ENCODE data around the gene LAMB2. TPM values are rescaled to one million over a fixed set of nuclear protein-coding genes. Genes with fewer than 3 reads are reported as not detected.

The LAMB2 gene
- total RNA-seq, 1 experiment from 2014 or later: 40.1 TPM

DNA sequence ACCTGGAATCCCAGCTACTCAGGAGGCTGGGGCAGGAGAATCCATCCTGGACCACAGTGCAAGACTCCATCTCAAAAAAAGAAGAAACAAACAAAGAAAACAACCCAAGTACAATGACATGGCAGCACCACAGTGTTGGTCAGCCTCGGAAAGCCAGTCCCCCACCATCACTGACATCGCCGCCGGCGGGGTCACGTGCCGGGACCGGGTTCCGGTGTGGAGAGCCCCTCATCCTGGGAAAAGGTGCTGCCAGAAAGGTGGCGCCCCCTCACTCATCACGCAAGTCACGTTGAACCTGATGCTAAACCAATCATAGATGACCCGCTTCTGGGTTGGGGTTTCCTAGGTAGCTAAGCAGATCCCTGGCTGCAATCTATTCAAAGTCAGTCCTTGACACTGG, 56.7 kb downstream of the LAMB2 start:
- DNase-seq (ENCODE audit: low read depth): no peak

Other genes starting within 250 kb of the LAMB2 start
- gene SLC25A20, start 234.2 kb downstream of the LAMB2 start, total RNA-seq (2014; rRNA removed; shearing (Covaris generic)): 17.6 and 20.5 TPM in 2 replicates
- 84.5 and 112 TPM in 2 replicates for gene ARIH2, start 214.2 kb downstream of the LAMB2 start, total RNA-seq (2014; rRNA removed; shearing (Covaris generic))
- 11.1 and 23.2 TPM in 2 replicates for gene P4HTM, start 142.8 kb downstream of the LAMB2 start, total RNA-seq (2014; rRNA removed; shearing (Covaris generic))
- 32.6 and 33.3 TPM in 2 replicates for gene WDR6, start 125.7 kb downstream of the LAMB2 start, total RNA-seq (2014; rRNA removed; shearing (Covaris generic))
- 36.2 and 47.6 TPM in 2 replicates for gene DALRD3, start 114.5 kb downstream of the LAMB2 start, total RNA-seq (2014; rRNA removed; shearing (Covaris generic))
- 60.1 and 65.4 TPM in 2 replicates for gene NDUFAF3, start 110.9 kb downstream of the LAMB2 start, total RNA-seq (2014; rRNA removed; shearing (Covaris generic))
- gene IMPDH2, start 103.7 kb downstream of the LAMB2 start, total RNA-seq (2014; rRNA removed; shearing (Covaris generic)): 180 and 202 TPM in 2 replicates
- 42.9 and 51.8 TPM in 2 replicates for gene QRICH1, start 39.0 kb downstream of the LAMB2 start, total RNA-seq (2014; rRNA removed; shearing (Covaris generic))
- gene QARS1, start 28.3 kb downstream of the LAMB2 start, total RNA-seq (2014; rRNA removed; shearing (Covaris generic)): 129 and 160 TPM in 2 replicates
- gene USP19, start 12.2 kb downstream of the LAMB2 start, total RNA-seq (2014; rRNA removed; shearing (Covaris generic)): 46.5 and 82.0 TPM in 2 replicates
- 18.6 and 21.2 TPM in 2 replicates for gene CCDC71, start 33.3 kb upstream of the LAMB2 start, total RNA-seq (2014; rRNA removed; shearing (Covaris generic))
- 2.1 and 3.2 TPM in 2 replicates for gene KLHDC8B, start 38.5 kb upstream of the LAMB2 start, total RNA-seq (2014; rRNA removed; shearing (Covaris generic))
- 0.74 and 0.86 TPM in 2 replicates for gene C3orf62, start 144.2 kb upstream of the LAMB2 start, total RNA-seq (2014; rRNA removed; shearing (Covaris generic))
- gene USP4, start 207.0 kb upstream of the LAMB2 start, total RNA-seq (2014; rRNA removed; shearing (Covaris generic)): 8.9 and 10.2 TPM in 2 replicates
- 240 and 299 TPM in 2 replicates for gene GPX1, start 225.3 kb upstream of the LAMB2 start, total RNA-seq (2014; rRNA removed; shearing (Covaris generic))